HG02970 (cell line): ENCODE data around the gene AQR.

Source experiments
- ATAC-seq: cut with Tn5 transposase; IDR thresholded peaks from one replicate; pipeline ENCODE4 v1.9.1; 2021; ENCODE audit warnings: mild to moderate bottlenecking, moderate library complexity, moderate number of reproducible peaks; ENCODE audit not compliant: unreplicated experiment, low FRiP score

The AQR gene

DNA sequence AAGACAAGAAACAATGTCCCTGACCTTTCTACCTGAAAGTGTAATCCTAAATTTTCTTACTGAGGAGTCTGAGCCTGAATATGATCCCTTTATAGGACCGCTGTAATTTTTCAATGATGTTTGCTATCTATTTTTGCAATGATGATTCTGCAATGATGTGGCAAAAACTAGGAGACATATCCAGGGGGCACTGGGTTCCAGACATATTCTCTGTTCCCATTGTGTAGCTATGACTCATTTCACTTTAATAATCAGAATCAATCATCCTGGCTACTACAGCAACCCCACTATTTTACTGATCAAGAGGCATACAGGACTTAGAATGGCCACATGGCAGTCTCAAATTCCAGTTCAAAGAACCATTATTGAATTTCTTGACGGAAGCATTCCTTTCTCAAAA, 85.9 kb downstream of the AQR start:
- ATAC-seq: no peak

DNA sequence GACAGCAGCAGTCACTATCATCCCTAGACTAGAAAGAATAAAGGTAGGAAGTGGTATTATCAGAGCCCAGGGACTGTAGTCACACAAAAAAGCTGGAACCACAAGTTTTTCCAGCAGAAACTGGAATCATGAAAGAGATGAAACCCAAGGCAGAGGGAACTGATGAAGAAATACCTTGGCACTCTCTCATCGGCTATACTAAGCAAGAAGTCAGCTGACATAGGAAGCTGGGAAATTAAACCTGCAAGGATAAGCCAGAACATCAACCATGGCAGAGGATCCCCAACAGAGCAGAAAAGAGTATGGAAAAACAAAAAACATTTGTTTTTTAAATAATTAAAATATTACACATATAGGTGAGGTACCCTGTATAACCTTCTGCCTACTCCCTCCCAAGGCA, 86.5 kb downstream of the AQR start:
- no peak for ATAC-seq

DNA sequence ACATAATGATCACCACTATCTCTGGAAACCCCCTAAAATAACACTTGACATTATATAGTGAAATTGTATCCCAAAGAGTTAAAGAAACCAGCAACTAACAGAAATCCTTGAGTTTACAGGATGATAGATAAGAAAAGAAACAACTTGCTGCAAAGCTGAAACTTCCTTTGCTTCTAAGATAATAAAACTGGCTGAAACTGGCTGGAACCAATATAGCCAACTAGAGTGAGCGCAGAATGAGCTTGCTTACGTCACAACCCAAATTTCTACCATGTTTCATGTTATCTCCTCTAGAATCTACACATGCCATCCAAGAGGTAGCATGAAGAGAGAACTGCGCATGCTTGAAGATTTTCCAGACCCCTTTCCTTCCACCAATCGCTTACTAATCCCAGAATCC, 90.4 kb downstream of the AQR start:
- no peak for ATAC-seq

DNA sequence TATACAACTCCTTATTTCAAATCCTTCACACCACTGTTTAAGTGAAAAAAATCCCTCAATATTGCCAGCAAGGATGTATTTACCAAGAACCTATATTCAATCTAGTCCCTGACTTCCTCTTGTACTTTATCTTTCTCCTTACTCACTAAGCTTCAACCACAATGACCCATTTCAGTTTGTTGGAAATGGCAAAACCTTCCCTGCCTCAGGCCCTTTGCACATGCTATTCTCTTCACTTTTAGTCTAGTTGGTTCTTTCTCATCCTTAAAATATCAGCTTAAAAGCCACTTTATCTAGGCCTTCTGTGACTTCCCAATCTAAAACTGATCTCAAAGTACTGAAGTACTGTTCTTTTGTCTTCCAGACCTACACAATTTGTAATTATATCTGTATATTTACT, 92.9 kb downstream of the AQR start:
- ATAC-seq: no peak

DNA sequence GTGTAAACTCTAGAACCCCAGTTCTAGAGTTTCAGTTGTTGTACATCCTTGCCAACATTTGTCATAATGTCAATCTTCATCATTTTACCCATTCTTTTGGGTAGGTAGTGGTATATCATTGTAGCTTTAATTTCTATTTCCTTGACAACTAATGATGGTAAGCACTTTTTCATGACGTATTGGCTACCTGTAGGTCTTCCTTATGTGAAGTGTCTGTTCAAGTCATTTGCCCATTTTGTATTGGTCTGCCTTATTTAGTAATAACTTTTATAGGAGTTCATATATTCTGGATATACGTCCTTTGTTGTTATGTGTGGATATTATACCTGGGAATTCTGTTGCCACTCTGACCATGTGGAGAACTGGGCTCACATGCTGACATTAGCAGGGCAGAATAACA, 100.4 kb downstream of the AQR start:
- ATAC-seq: no peak

DNA sequence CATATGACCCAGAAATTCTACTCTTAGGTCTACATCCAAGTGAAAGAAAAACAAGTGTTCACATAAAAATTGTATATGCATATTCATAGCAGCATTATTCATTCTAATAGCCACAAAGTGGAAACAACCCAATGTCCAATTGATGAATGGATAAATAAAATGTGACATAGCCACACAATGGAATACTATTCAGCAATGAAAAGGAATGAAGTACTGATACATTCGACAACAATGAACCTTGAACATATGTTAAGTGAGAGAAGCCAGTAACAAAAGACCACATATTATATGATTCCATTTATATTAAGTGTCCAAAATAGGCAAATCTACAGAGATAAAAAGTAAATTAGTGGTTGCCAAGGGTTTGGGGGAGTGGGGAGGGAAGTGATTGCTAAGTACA, 104.0 kb downstream of the AQR start:
- no peak for ATAC-seq

DNA sequence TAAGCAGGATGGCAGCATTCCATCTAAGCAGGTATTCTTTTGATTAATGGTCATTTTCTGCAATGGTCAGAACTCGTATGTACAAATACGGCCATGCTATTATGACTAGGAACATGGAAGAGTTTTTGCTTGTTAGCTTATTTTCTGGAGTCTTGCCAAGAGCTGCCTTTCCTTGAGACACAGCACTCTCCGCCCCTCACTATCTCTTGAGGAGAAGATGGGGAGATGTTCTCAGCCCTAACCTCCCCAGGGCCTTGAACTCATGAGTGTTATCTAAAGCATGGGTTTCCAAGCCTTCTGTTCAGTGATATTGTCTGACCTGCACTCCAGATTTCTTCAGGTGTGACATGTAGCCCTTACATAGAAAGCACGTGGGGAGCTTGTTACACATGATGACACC, 108.3 kb downstream of the AQR start:
- no peak for ATAC-seq

DNA sequence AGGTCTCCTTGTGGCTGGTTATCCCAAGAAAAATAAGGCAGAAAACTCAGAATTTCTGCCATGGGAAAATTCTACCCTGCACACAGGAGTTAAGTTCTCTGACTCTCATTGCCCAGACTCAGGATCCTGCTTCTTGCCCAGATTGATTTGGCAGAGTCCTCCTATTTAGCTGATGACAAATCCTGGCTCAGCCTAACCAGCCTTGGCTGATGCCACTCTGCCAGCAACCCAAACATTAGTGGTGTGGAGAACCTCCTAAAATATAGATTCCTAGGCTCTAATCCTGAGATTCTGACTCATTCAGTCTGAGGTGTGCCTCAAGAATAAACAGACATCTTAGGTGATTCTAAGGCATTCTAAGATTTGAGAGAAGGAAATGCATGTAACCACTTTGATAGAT, 113.6 kb downstream of the AQR start:
- no peak for ATAC-seq

DNA sequence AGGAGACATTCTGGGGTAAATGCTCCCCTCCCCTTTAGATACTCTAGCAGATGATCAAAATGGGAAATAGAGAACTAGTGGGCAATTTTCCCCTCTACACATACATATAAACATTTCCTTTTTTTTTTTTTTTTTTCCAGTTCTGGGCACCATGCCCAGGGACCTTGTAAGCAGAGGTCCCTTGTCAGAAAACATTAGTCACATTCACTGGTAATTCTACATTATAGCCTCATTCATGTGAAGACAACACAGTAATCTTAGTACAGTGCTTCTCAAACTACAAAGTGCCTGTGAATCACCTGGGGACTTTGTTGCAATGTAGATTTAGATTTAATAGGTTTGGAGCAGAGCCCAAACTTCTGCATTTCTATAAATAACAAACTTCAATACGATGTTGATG, 114.1 kb downstream of the AQR start:
- no peak for ATAC-seq

DNA sequence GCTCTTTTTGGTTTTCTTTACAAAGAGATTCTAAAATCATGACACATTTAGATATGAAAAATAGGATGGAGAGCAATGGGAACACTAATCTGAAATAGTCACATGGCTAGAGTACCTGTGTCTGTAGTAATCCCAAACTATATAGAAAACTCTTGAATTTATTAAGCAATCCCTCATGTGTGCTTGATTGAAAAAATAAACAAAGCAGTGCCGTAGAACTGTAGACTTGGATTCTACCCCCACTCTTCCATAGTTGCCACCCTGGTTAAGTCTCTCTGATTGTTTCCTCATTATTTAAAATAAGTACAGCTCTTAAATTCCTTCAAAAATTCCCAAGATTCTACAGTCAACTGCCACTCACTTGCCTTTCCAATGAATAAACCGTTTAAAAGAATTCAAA, 115.3 kb downstream of the AQR start:
- ATAC-seq: no peak

DNA sequence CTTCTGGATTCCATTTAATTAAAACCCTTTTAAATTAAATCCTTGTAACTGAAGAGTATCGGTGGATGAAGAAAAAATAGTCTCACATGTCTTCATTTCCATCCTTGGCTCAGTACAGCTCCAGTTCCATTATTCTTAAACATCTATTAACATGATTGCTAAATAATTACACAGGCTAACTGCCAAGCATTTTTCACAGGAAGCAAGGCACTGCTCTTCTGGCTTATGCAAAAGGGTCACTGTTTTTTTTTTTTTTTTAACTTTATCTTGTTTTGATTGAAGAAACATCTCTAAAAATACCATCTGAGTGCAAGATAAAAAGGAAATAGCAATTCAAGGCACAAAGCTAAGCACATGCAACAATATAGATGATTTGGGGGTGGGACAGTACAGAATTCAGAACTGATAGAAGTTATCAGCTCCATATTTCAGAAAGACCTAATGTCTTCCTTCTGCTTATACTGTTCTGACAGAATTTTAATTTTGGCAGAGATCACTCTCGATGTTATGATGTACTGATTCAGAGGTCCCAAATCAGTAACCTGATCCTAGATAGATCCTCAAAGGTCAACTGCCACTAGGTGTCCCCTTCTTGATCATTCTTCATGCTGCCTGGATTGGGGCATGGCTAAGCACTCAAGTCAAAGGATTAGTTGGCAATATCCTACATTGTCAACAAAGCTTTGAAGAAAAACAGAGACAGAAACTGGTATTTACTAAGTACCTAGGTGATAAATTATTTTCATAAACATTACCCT, 116.4 kb downstream of the AQR start:
- no peak for ATAC-seq

DNA sequence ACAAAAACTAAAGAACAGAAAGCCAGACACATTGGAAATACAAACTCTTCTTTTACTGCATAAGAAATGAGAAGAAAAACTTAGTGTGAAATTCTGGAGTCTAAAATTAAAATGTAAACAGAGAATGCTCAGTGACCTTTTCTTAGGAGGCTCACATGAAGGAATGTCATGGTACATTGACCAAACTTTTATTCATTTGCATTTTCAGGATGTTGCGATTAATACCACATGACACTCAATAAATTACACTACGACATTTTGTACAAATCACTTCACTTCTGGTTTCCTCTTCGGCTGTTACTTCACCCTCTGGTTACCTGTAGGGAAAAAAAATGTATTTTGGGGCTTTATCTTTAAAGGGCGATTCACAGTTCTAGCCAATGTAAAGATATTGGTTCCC, 117.8 kb downstream of the AQR start:
- no peak for ATAC-seq

DNA sequence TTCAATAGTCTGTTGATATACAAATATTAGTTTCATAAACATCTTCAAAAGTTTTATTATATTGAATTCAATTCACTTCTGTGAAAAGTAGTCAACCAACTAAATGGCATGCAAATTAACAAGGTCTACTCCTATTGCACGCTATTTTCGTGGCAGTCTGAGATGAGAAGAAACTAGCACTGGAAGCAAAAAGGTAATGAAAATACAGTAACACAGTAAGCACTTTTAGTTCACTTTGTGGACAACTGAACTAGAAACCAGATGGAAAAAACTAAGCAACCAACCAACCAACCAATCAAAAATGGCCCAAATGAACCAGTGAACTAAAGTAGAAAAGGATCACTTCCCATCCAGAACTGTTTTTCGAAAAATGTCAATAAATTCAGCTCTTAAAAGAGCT, 118.5 kb downstream of the AQR start:
- ATAC-seq: no peak

DNA sequence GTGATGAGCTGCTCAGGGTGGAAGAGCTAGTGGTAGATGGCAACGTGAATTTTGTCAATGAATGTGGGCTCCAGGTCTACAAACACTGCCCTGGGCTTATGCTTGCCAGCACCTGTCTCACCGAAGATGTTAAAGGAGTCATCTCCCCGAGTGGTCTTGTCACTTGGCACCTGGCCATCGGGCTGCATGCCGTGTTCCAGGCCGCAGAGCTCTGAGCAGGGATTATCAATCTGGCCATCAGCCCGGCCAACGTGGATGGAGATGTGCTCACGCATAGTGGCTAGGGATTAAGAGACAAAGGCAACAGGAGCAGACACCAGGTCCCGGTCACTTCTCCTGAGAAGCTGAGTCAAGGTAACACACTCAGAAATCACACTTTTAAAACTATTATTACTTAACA, 119.4 kb downstream of the AQR start:
- no peak for ATAC-seq

DNA sequence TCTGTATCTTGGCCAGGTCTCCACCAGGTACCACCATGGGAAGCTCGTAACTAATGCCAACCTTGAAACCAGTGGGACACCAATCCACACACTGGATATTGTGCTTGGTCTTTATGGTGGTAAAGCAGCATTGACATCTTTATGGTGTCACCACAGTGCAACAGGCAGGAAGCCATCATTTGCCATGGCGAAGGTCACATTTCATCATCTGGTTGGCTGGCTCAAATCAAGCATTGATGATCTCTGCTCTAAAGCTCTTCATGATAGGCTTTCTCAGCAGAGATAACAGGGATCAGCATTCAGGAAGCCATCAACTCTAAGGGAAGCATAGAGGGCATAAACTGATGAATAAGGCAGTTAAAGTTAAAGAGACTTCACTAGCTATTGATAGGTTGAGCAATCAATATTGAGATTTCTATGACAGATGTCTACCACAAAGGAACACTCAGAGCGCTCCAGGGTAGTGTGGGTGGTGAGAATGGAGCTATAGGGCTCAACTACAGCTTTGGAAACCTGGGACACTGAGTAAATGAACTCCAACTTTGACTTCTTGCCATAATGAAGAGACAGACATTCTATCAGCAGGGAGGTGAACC, 120.1 kb downstream of the AQR start:
- no peak for ATAC-seq

DNA sequence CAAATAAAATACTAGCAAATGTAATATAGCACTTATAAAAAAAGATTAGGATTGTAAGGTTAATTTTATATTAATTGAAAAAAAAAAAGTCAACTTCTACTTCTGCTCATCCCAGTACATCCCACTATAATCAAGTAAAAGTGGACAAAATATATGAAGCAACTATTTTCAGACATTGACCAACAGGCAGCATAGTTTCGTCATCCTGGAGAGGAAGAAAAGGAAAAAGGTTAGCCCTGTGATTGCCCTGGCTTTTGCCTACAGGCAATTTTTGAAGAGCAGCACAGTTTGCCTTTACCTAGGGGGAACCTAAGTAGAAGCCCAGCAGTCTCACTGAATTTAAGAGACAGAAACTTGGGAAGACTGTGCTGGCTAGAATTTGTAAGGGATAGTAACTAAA, 121.9 kb downstream of the AQR start:
- ATAC-seq: no peak

DNA sequence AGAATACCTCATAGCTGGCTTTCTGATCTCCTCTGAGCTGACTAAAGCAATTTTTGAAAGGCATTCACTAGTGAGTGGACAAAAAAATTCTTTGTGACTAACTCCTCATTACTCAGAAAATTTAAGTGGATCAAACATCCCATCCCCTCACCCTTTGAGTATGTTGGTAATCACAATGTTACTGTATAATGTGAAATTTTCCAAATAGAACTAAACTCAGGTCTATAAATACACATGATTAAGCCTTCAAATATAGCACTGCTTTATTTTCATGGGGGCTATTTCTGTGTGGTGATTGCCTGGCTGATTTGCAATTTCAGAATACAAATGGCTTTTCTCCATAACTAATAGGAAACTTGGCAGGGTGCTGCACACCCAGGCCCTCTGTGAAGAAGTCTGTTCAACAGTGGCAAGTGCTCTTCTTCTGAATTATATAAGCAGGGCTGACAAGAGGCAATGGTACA, 128.2 kb downstream of the AQR start:
- no peak for ATAC-seq

DNA sequence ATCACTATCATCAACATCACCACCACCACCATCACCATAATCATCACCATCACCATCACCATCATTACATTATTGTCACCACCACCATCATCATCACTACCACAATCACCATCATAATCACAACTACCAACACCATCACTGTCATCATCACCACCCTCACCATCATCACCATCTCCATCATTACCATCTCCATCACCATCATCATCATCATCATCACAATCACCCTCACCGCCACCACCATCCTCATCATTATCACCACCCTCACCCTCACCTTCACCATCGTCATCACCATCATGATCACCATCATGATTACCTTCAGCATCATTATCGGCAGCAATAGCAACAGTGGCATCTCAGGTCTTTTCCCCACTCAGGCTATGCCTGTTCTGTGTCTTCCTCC, 131.3 kb downstream of the AQR start:
- ATAC-seq: no peak

DNA sequence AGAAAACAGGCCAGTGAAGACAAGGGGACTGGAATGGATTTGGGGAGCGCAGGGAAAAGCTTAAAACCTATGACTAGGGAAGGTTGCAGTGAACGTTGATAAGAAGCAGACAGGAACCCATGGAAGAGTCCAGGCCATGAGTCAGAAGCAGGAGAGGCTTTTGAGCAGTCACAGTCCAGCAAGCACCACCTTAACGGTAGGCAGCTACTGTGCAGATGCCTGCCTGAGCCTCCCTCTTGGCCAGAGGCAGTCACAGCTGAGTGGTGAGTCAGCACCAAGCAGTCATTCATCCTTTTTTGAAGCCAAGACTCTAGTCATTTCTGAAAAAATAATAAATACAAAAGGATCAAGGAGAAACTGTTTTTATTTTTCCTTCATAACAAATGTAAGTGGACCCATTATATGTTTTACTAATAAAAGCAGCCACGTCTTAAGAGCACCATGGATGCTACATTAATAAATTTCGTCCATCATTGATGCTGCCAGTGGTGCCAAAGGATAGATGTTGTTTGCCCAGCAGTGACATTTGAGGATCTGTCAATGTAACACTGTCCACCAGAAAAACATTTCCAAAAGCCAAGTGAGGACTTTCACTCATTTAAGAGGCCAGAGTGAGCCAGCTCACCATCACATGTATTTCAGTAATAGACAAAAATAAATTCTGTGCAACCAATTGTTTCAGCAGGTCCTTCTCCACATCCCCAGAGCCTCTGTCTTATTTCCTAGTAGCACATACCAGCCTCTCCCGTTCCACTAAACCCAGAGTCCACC, 132.1 kb downstream of the AQR start:
- ATAC-seq: no peak

DNA sequence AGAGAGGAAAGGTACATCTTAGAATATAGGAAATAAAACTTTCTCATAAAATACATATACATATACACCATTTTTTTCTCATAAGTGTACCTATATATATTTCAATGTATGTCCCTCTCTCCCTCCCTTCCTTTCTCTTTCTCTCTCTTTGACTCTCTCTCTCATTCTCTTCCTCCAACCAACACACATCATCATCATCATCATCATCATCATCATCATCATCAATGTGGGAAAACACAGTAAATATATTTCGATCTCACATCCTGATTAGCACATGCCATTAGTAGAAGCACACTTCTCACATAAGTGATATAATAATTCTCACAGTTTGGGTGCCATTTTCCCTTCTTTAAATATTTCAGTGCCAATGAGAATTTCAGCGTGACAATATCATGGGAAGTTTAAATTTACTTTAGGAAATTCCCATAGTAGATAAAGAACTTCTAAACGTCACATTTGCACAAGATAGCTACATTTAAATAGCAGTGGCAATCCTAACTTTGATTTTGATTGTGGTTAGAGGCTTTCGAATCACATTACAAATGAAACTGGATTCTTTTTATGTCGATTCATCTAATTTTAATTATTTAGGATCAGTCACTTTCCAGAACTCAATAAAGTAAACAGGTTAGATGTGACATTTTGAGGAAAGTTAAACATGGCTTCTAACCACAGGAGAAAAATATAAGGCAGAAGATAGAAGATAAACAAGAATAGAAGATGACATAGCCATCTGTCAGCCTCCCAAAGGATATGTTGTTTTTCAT, 141.2 kb downstream of the AQR start:
- no peak for ATAC-seq

DNA sequence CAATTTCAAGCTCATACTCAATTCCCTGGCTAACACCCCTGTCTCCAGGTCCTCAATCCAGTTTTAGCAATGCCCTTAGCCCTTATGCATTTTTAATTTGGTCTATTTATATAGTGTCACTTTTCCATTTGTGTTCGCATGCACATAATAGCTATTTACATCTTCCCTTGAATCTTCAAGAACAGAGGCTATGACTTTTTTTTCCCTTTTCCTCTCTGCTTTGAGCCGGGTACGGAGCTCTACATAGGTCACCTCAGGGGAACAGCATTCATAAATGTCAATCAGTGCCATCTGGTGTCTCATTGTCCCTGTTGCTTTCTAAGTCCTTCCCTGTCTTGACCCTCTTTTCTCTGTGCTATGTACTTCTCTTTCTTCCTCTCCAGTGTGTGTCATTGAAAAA, 147.7 kb downstream of the AQR start:
- no peak for ATAC-seq
